Measurements from ENCODE around the gene CEP85L.
"Not testable (repeated sequence)": the region's sequence is repeated elsewhere in the genome, so short reads cannot be mapped to it uniquely, and the experiment has no call there.

The CEP85L gene

GRCh38 chr6:118485601-118486550, 165.5 kb downstream of the CEP85L start:
- no peak for DNase-seq

GRCh38 chr6:118476551-118476950, 174.8 kb downstream of the CEP85L start:
- DNase-seq, result no peak

GRCh38 chr6:118473266-118473665, 178.1 kb downstream of the CEP85L start:
- DNase-seq, result no peak

GRCh38 chr6:118469468-118469867, 181.9 kb downstream of the CEP85L start:
- no peak for DNase-seq

GRCh38 chr6:118468682-118469465, 182.5 kb downstream of the CEP85L start:
- DNase-seq, result peak; percentile 71

- no peak for DNase-seq
These were observed 184.2 kb downstream of the CEP85L start for GRCh38 chr6:118467181-118467580.

- no peak for DNase-seq
These were observed 186.8 kb downstream of the CEP85L start for GRCh38 chr6:118464620-118465019.

- DNase-seq, result no peak
These were observed 190.4 kb downstream of the CEP85L start for GRCh38 chr6:118460958-118461470.

GRCh38 chr6:118456982-118457381, 194.4 kb downstream of the CEP85L start:
- DNase-seq, result no peak

- DNase-seq, result no peak
These were observed 199.6 kb downstream of the CEP85L start for GRCh38 chr6:118451839-118452238.

- DNase-seq, result no peak
These were observed 206.6 kb downstream of the CEP85L start for GRCh38 chr6:118444796-118445195.

- DNase-seq, result no peak
These were observed 214.9 kb downstream of the CEP85L start for GRCh38 chr6:118436482-118436881.

GRCh38 chr6:118434147-118434546, 217.2 kb downstream of the CEP85L start:
- not testable (repeated sequence) for DNase-seq

GRCh38 chr6:118421312-118421711, 230.1 kb downstream of the CEP85L start:
- not testable (repeated sequence) for DNase-seq

GRCh38 chr6:118419448-118420394, 231.7 kb downstream of the CEP85L start:
- DNase-seq, result no peak

All from NCI-H2081 treated with DMSO at 0.1 percent for 48 hours (cell line).